ENCODE measurements around the gene NPHP4.

The NPHP4 gene

DNA sequence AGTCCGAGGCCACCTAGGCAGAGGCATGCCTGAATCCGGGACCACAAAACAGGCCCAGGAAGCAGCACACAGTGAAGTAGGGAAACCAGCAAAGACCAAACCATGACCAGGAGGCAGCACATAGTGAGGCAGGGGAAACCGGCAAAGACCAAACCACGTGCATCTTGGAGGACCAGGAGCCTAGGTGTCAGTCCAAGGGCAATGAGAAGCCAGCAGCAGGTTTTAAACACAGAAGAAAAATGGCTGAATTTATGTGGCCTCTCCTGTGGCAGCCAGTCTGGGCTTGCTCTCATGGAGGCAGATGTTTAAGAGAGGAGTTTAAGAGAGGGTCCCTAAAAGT is 42.5 kb downstream of the NPHP4 start:
- DNase-seq (ENCODE audit: low read depth): no peak

GRCh38 chr1:5949085-5949760 is 43.0 kb downstream of the NPHP4 start:
- TF ChIP-seq, protein P1, sequence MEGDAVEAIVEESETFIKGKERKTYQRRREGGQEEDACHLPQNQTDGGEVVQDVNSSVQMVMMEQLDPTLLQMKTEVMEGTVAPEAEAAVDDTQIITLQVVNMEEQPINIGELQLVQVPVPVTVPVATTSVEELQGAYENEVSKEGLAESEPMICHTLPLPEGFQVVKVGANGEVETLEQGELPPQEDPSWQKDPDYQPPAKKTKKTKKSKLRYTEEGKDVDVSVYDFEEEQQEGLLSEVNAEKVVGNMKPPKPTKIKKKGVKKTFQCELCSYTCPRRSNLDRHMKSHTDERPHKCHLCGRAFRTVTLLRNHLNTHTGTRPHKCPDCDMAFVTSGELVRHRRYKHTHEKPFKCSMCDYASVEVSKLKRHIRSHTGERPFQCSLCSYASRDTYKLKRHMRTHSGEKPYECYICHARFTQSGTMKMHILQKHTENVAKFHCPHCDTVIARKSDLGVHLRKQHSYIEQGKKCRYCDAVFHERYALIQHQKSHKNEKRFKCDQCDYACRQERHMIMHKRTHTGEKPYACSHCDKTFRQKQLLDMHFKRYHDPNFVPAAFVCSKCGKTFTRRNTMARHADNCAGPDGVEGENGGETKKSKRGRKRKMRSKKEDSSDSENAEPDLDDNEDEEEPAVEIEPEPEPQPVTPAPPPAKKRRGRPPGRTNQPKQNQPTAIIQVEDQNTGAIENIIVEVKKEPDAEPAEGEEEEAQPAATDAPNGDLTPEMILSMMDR (conservative IDR thresholded peaks at IDR 0.05; ENCODE audit: low read depth, low read length): peak; percentile 42
- no peak overlapping the region for H3K4me3 ChIP-seq (ENCODE audit: low read depth, low read length)
- DNase-seq (ENCODE audit: low read depth): peak; percentile 43

More for the DNA sequence above, 42.5 kb downstream of the NPHP4 start:
- no peak overlapping the region for H3K4me3 ChIP-seq (ENCODE audit: low read depth, low read length)
- TF ChIP-seq, protein P1 (conservative IDR thresholded peaks at IDR 0.05; ENCODE audit: low read depth, low read length): no peak

GRCh38 chr1:5948681-5949005 is 43.6 kb downstream of the NPHP4 start:
- DNase-seq (ENCODE audit: low read depth): no peak
- no peak overlapping the region for H3K4me3 ChIP-seq (ENCODE audit: low read depth, low read length)
- TF ChIP-seq, protein P1 (conservative IDR thresholded peaks at IDR 0.05; ENCODE audit: low read depth, low read length): no peak

- H3K4me3 ChIP-seq (ENCODE audit: low read depth, low read length): no peak overlapping the region
- TF ChIP-seq, protein P1 (conservative IDR thresholded peaks at IDR 0.05; ENCODE audit: low read depth, low read length): no peak
- no peak for DNase-seq (ENCODE audit: low read depth)
Observed at GRCh38 chr1:5947978-5948680, 44.1 kb downstream of the NPHP4 start.

DNA sequence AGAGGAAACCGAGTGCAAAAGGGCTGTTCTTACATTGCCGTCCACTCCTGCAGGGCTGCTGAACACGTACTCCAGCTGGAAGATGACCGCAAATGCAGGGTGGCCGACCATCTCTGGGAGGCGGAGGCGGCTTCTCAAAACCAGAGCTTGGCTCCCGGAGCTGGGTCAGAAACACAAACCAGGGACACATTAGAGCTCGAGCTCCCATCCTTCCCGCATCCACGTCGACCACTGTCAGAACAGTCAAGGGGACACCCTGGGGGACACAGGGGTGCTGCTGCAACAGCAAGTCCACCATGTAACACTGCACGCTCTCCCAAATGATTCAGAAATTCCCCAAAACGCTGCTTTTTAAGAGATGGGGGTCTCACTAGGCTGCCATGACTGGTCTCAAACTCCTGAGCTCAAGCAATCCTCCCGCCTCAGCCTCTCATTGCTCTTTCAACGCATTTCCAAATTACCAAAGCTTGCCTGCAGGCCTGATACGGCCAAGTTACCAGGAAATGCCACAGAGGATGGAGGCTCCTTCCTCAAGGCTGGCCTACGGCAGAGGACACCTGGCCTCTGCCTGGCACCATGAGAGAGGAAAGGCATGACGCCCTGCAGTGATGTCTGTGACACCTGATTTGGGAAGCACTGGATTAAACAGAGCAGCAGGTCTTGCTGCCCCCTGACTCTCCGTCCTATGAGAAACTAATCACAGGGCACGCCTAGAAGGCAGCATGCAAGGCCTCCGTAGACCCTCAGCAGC is 45.0 kb downstream of the NPHP4 start:
- no peak overlapping the region for H3K4me3 ChIP-seq (ENCODE audit: low read depth, low read length)
- TF ChIP-seq, protein P1 (conservative IDR thresholded peaks at IDR 0.05; ENCODE audit: low read depth, low read length): no peak
- DNase-seq (ENCODE audit: low read depth): no peak

- no peak overlapping the region for H3K4me3 ChIP-seq (ENCODE audit: low read depth, low read length)
- DNase-seq (ENCODE audit: low read depth): no peak
- TF ChIP-seq, protein P1 (conservative IDR thresholded peaks at IDR 0.05; ENCODE audit: low read depth, low read length): no peak
Observed at GRCh38 chr1:5945445-5945844, 46.8 kb downstream of the NPHP4 start.
